Measurements from ENCODE around the gene PZP. TPM values are rescaled to one million over a fixed set of nuclear protein-coding genes. Genes with fewer than 3 reads are reported as not detected.

Gene PZP
- total RNA-seq, 1 donor from 2014 or later: 0.36 TPM

DNA sequence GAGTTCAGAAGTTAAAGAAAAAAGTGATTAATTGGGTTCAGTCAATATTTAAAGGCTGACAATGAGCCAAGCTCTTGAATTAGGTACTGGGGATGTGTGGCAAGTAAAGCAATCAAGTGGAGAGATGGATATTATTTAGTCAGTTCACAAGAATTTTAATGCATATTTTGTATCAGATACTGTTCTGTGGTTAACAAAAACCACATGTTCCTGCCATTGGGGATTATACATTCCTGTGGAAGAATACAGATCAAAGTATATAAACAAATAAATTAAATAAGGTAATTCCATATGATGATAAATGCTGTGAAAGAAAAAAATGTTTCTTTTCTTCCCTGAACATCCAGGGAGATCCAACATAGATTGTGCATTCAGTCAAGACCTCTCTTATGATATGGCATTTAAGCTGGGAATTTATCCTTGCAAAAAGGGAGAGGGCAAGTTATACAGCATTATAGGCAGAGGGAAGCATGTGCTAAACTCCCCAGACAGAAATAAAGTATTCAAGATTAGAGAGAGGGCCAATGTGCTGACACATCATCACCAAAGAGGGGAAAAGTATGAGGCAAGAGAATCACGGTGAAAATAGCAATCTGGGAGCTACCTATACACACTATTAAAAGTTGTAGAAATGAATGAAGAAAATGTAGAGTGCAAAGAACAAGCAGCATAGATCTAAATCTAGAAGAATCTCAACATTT lies 74.8 kb downstream of the PZP start:
- Histone ChIP-seq H3K27me3 (ENCODE audit: low read depth) (no peaks in the 10 kb centered on the region), H3K4me1 (no peaks in the 10 kb centered on the region), H3K27ac (replicated peaks) (no peak overlapping the region), H3K9me3 (replicated peaks) (peaks cover 4% of the 10 kb centered on the region), H3K36me3 (no peaks in the 10 kb centered on the region), H3K4me3 (no peak overlapping the region)
- TF ChIP-seq CTCF (IDR thresholded peaks at IDR 0.05; ENCODE audit: borderline replicate concordance): no peak
- DNase-seq: no peak
- intact Hi-C loops (cut with micrococcal nuclease): no loop called here

DNA sequence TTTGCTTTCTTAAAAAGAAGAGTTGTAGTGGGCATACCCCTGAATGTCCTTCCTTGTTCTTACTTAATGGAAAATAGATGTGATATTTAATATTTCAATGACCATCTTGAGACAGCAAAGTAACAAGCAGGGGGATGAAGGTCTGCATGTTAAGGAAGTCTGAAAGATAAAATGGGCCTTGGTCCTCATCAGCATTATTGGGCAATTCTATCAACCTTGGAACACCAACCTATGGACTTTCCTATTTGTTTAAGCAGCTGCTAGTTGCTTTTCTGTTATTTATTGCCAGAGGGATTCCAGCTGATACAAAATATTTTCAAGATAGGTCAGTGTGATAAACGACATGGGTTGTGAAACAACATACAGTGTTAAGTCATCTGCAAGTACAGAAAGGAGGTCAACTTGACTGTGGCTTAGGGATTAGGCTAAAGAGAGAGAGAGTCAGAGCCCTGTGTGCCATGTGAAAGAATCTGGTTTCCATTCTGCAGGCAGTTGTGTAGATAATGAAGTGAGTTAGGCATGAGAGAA lies 76.1 kb downstream of the PZP start:
- intact Hi-C loops (cut with micrococcal nuclease): no loop called here
- no peak for DNase-seq

DNA sequence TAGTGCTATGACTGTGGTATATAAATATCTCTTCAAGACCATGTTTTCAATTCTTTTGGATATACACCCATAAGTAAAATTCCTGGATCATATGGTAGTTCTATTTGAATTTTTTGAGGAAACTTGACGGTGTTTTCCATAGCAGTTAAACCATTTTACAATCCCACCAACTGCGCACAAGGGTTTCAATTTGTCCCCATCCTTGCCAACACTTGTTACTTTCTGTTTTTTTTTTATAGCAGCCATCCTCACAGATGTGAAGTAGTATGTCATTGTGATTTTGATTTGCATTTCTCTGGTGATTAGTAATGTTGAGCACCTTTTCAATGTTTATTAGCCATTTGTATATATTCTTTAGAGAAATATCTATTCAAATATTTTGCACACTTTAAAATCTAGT lies 78.0 kb downstream of the PZP start:
- Histone ChIP-seq H3K27ac (replicated peaks) (no peak overlapping the region), H3K4me3 (no peak overlapping the region), H3K9me3 (replicated peaks) (peaks cover 4% of the 10 kb centered on the region), H3K36me3 (no peaks in the 10 kb centered on the region), H3K27me3 (ENCODE audit: low read depth) (no peaks in the 10 kb centered on the region), H3K4me1 (no peaks in the 10 kb centered on the region)
- DNase-seq: no peak
- no peak for TF ChIP-seq CTCF (IDR thresholded peaks at IDR 0.05; ENCODE audit: borderline replicate concordance)
- intact Hi-C loops (cut with micrococcal nuclease): no loop called here

More for the DNA sequence above, 76.1 kb downstream of the PZP start:
- Histone ChIP-seq H3K4me1 (no peaks in the 10 kb centered on the region), H3K27ac (replicated peaks) (no peak overlapping the region), H3K4me3 (no peak overlapping the region), H3K36me3 (no peaks in the 10 kb centered on the region), H3K9me3 (replicated peaks) (peaks cover 4% of the 10 kb centered on the region), H3K27me3 (ENCODE audit: low read depth) (no peaks in the 10 kb centered on the region)
- no peak for TF ChIP-seq CTCF (IDR thresholded peaks at IDR 0.05; ENCODE audit: borderline replicate concordance)

GRCh38 chr12:9127936-9128663 lies 80.1 kb downstream of the PZP start:
- Histone ChIP-seq H3K9me3 (replicated peaks) (peaks cover 4% of the 10 kb centered on the region), H3K4me1 (peaks cover 12% of the 10 kb centered on the region), H3K36me3 (no peaks in the 10 kb centered on the region), H3K4me3 (no peak overlapping the region), H3K27me3 (ENCODE audit: low read depth) (no peaks in the 10 kb centered on the region), H3K27ac (replicated peaks) (no peak overlapping the region)
- DNase-seq: no peak
- intact Hi-C loops (cut with micrococcal nuclease): no loop called here
- TF ChIP-seq CTCF (IDR thresholded peaks at IDR 0.05; ENCODE audit: borderline replicate concordance): no peak

GRCh38 chr12:9127484-9127883 lies 80.7 kb downstream of the PZP start:
- peaks cover 4% of the 10 kb centered on the region for H3K9me3 ChIP-seq (replicated peaks)
- H3K4me1 ChIP-seq: peaks cover 18% of the 10 kb centered on the region
- intact Hi-C loops (cut with micrococcal nuclease): no loop called here
- H3K27ac ChIP-seq (replicated peaks): no peak overlapping the region
- H3K27me3 ChIP-seq (ENCODE audit: low read depth): no peaks in the 10 kb centered on the region
- no peak for DNase-seq
- H3K4me3 ChIP-seq: no peak overlapping the region
- no peak for TF ChIP-seq CTCF (IDR thresholded peaks at IDR 0.05; ENCODE audit: borderline replicate concordance)
- H3K36me3 ChIP-seq: no peaks in the 10 kb centered on the region
